Transverse colon (tissue), 4 donors: ENCODE data around the gene OR2F2.

ENCODE experiments used
- EP300 ChIP-seq: sonication (generic); formaldehyde crosslinking; IDR thresholded peaks from one replicate; pipeline ENCODE4 v1.6.1; 2017; ENCODE audit warnings: antibody characterized with exemption, low read depth
- POLR2A ChIP-seq: fragments of 450-650 bp; IDR thresholded peaks from one replicate; pipeline ENCODE4 v1.6.1; 2016; ENCODE audit warnings: antibody characterized with exemption, mild to moderate bottlenecking, moderate library complexity
- POLR2AphosphoS5 ChIP-seq, 3 donors: sonication (generic); formaldehyde crosslinking; IDR thresholded peaks; one replicate each; pipeline ENCODE4 v1.6.1; 2016; ENCODE audit warnings: antibody characterized with exemption in 3 of 3
- TF ChIP-seq, protein P1 (sequence below), 5 experiments: fragments of 200-600 bp in 3 of 5; fragments of 450-650 bp in 2 of 5; sonication (generic) in 3 of 5; IDR thresholded peaks; 1 replicate in 2 of 5; 2 replicates in 3 of 5; pipeline ENCODE4 v1.5.1; 2016 to 2017; ENCODE audit warnings: antibody characterized with exemption in 5 of 5, inconsistent platforms in 3 of 5, mild to moderate bottlenecking in 2 of 5, moderate library complexity in 1 of 5

DNA sequence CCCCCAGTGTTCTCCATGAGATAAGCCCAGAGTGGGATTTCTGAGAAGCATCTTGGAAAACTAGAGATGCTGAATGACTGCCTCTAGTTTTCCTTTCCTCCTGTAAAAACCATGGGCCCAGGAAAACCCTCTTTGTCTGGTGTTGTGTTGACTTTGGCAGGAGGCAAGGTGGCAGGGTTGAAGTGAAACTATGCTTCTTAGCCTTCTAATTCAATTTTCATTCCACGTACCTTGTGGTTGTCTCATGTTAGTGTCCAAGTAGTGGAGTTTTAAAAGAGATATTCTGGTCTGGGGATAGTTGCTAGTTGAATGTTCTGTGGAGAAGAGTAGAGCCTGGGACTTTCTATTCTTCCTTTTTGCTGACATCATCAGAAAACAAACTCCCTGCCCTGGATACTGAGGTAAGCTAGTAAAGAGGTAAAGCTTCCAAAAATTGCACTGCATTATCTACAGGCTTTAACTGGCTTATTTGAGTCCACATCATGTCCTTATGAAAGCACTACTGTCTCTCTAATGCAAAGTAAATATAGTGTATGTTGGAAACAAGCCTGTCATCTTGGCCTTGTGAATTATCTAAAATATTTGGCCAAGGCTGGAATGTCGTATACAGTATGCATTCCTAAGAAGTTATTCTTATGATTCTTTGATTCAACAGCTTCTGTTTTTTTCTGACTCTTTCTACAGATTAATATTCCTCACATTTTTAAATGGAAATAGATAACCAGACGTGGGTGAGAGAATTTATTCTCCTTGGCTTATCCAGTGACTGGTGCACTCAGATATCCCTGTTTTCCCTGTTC, at the start of gene OR2F2:
- no peak for TF ChIP-seq POLR2A
- TF ChIP-seq, protein P1, sequence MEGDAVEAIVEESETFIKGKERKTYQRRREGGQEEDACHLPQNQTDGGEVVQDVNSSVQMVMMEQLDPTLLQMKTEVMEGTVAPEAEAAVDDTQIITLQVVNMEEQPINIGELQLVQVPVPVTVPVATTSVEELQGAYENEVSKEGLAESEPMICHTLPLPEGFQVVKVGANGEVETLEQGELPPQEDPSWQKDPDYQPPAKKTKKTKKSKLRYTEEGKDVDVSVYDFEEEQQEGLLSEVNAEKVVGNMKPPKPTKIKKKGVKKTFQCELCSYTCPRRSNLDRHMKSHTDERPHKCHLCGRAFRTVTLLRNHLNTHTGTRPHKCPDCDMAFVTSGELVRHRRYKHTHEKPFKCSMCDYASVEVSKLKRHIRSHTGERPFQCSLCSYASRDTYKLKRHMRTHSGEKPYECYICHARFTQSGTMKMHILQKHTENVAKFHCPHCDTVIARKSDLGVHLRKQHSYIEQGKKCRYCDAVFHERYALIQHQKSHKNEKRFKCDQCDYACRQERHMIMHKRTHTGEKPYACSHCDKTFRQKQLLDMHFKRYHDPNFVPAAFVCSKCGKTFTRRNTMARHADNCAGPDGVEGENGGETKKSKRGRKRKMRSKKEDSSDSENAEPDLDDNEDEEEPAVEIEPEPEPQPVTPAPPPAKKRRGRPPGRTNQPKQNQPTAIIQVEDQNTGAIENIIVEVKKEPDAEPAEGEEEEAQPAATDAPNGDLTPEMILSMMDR (IDR thresholded peaks at IDR 0.05), result no peak
- TF ChIP-seq EP300, result no peak
- no peak for TF ChIP-seq POLR2AphosphoS5 (IDR thresholded peaks at IDR 0.05)
